ENCODE measurements around the gene LRRIQ4.

DNA sequence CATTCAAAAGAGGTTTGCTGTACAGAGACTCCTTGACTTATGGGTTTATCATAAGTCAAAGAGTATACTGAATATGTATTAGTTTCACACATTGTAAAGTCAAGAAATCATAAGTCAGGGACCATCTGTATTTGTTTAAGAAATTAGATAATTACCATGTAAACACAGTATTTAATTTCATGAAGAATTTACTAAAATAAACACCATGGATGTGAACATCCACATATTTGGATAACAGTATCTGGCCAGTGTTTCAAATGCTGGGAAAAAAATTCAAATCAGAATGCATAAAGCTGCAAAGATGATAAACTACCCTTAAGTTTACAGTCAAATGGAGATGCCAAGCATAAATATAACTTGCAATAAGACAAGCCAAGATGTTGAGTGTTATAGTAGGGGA is 22.5 kb upstream of the LRRIQ4 start:
- TF ChIP-seq, protein P1, sequence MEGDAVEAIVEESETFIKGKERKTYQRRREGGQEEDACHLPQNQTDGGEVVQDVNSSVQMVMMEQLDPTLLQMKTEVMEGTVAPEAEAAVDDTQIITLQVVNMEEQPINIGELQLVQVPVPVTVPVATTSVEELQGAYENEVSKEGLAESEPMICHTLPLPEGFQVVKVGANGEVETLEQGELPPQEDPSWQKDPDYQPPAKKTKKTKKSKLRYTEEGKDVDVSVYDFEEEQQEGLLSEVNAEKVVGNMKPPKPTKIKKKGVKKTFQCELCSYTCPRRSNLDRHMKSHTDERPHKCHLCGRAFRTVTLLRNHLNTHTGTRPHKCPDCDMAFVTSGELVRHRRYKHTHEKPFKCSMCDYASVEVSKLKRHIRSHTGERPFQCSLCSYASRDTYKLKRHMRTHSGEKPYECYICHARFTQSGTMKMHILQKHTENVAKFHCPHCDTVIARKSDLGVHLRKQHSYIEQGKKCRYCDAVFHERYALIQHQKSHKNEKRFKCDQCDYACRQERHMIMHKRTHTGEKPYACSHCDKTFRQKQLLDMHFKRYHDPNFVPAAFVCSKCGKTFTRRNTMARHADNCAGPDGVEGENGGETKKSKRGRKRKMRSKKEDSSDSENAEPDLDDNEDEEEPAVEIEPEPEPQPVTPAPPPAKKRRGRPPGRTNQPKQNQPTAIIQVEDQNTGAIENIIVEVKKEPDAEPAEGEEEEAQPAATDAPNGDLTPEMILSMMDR (IDR thresholded peaks at IDR 0.05; ENCODE audit: borderline replicate concordance, extremely low read depth, low read length, poor library complexity, severe bottlenecking), result no peak
- TF ChIP-seq EZH2 (IDR thresholded peaks at IDR 0.05; ENCODE audit: borderline replicate concordance, low read depth, low read length, severe bottlenecking), result no peak

All from DND-41 (cell line).